Measurements from ENCODE around the gene ZBTB6.
A peak's percentile ranks its signal among the peaks of the same experiment; 100 is the strongest.
"Not testable (repeated sequence)": the region's sequence is repeated elsewhere in the genome, so short reads cannot be mapped to it uniquely, and the experiment has no call there.

ZBTB6 gene

DNA sequence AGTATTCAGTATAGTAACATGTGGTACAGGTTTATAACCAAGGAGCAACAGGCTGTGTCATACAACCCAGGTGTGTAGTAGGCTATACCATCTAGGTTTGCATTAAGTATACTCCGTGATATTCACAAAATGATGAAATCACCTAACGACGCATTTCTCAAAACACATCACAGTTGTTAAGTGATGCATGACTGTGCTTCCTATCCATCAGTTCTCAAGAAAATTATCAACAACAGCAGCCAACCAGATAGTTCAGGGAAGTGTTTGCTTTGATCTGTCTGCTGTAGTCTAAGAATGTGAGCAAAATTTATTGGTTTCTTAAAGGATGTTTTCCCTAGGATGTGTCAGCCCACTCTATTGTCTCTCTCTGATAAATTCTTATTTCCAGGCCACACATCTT is 10.8 kb upstream of the ZBTB6 start:
- no peak for DNase-seq (ENCODE audit: low read depth)

DNA sequence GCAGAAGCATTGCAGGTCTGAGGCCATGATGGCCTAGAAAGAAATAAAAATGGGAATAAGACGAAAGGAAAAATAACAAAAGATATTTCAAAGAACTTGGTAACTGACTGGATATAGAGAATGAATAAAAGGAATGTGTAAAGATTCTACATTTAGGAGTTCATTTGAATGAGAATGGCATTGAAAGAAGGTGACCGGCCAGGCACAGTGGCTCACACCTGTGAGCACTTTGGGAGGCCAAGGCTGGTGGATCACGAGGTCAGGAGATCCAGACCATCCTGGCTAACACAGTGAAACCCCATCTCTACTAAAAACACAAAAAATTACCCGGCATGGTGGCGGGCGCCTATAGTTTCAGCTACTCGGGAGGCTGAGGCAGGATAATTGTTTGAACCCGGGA is 9.6 kb upstream of the ZBTB6 start:
- DNase-seq (ENCODE audit: low read depth) = no peak

DNA sequence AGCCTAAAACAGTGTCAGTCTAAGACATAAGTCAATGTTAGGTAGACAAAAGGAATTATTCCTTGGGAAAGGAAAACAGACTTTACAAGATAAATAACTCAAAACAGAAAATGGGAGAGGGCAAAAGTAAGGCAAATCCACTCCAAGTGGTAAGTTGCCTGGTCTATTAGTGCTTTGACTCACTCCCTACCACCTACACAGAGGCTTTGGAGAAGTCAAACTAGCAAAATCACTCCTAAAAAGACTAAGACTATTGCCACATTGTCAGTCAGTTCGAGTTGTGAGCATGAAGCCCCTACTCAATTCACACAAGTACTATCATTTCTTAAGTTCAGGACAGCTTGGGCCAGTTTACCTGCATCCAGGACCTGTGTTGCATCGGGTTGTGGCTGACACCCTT is 5.2 kb upstream of the ZBTB6 start:
- DNase-seq (ENCODE audit: low read depth) = no peak

DNA sequence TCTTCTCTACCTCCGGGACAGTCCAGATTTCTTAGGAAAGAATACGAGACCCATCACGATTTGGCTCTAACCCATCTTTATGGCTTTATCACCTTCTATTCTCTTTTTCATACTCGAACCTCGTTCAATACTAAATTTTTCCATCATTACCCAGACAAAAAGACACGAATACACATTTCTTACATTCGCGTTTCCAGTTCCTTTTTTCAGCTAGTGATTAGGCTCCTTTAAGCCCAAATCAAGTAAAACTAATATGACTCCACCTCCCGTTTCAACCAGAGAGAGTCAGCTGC is 506 bp downstream of the ZBTB6 start:
- no peak for DNase-seq (ENCODE audit: low read depth)

DNA sequence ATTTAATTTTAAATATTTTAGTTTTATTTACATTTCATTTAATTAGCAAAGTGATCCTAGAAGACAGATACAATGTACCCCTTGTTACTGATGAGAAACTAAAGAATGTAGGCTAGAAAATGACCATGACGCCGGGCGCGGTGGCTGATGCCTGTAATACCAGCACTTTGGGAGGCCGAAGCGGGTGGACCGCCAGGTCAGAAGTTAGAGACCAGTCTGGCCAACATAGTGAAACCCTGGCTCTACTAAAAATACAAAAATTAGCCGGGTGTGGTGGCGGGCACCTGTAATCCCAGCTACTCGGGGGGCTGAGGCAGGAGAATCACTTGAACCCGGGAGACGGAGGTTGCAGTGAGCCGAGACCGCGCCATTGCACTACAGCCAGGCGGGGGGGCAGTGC is 7.0 kb downstream of the ZBTB6 start:
- not testable (repeated sequence) for DNase-seq (ENCODE audit: low read depth)

DNA sequence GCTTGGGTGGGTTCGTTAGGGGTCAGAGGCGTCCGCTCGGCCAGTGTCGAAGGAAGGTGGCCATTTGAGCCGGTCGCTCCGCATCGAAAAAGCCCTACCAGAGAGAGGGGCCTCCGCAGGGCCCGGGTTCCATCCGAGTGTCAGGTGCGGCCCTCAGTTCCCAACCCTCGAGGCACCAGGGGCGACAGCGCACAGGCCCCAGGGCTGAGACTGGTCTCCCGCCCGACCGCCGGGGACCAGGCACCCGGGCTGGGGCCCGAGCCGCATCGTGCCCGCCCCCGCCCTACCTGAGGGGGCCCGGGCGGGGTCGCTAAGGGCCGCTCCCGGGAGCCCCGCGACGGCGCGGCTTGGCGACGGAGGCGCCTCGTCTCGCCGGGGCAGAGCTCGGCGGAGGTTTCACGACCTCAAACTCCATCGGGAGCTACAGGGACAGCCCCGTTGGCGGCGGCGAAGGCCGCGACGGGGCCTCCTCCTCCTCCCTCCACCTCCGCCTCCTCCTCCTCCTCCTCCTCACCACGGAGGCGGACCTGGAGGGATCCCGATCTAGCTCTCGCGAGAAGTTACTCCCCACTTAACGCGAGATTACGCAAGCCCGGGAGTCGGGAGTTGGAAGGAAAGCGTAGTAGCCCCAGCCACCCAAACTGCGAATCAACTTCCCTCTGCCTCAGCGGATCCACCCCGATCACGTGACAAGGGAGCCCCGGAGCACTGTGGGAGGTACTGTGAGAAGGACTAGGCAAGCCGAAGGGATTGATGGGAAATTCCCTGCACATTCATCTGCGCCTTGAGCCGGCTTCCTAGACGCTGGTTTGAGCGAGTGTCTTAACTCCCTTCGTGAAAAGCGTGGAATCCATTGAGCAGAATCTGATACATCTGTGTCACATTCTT is 8.1 kb downstream of the ZBTB6 start, which contains the start of gene RC3H2:
Gene RC3H2 (minus strand): TSS at position 537 of the 888 bp plus-strand sequence. CDS start 7,850 bp downstream, outside the sequence.
- peak; percentile 99 for DNase-seq (ENCODE audit: low read depth)

DNA sequence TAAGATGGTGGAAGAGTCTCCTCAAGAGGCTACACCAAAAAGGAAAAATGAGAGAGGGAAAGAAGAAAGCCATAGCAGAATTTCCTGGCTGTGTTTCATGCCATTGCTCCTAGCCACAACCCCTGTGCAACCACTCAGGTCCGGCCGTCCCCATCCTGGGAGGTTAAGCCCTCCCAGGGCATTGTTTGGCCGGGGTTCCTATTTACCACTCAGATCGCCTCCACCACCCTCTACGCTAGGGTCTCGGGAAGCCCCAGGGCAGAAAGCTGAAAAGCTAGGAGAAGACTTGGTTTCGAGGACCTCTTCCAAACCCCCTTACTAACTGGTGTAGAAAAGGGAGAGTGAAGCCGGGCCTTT is 8.7 kb downstream of the ZBTB6 start:
- no peak for DNase-seq (ENCODE audit: low read depth)

DNA sequence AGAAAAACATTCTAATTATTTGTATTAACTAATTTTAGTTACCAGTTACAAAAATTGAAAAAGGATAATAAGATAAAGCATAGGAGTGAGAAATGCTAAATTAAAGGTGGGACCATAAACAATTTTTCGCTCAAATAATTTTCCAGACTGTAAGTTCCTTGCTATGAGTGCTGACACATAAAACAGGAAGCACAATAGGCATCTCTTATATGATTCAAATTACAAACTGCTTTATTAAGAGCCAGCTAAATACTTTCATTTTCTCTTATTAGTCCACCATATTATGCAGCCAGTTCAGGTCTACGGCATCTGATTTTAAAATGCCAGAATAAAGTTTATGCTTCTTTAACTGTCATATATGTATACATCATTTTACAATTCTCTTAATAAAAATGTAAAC is 12.3 kb downstream of the ZBTB6 start:
- DNase-seq (ENCODE audit: low read depth) = no peak

DNA sequence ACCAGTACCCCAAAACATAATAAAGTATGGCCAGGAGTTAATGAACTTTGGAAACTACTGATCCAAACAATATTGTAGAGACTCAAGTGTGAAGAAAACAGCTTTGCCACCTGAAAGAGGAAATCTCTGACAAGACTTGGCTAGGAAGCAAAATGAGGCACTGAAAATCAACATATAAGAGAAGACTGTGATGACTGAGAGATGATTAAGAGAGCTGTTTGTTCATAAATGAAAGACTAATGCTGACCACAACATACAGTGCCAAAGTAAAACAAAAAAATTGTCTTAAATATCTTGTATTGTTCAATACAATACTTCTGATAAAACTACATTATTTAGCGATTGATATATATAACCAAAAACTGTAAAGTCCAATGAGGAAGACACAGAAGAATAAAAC is 15.2 kb downstream of the ZBTB6 start:
- DNase-seq (ENCODE audit: low read depth) = no peak

DNA sequence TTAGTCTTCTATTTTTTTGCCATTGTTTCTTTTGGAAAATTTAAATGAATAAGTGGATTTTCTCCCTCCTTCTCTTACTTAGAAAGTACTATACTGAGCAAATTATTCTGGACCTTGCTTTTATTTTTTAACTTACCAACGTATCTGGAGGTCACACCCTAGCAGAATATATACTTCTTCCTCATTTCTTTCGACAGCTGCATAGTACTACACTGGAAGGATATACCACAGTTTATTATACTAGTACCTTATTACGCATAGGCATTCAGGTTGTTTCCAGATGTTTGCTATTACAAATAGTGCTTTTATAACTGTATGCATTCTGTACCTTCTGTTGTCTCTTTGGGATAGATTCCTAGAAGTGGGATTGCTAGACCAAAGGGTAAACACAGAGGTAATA is 24.6 kb downstream of the ZBTB6 start:
- DNase-seq (ENCODE audit: low read depth) = no peak

DNA sequence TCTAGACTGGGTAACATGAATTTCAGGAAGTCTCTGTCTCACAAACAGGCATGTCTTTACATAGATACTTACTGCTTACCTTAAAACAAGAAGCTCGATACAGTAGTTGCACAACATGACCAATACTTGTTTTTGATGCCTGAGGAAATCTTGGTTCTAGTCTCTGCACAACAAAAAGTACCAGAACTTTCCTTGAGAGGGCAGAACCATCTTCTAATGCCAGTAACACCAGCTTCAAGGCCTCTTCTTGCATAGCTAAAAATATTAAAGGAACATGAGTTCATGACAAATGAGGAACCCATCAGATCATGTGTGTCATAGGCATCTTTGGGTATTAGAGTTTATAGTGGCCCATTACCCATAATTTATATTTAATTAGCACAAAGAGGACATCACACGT is 30.0 kb downstream of the ZBTB6 start:
- no peak for DNase-seq (ENCODE audit: low read depth)

DNA sequence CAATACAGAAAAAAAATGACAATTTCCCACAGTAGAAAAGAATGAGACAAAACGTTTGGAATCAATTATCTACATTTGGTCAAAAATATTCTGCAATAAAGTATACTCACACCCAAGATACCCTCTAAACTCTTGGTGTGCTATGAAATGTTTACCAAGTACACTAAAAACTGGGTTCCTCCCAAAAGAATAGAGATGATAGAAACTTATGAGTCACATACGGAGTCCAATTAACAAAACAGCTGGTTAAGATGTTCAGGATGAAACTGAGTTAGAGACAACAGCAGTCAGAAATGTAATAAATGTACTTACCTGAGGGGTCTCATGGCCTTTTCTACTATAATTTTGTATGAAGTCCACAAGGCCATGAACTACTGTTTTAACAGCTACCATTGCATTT is 33.7 kb downstream of the ZBTB6 start:
- DNase-seq (ENCODE audit: low read depth) = no peak

DNA sequence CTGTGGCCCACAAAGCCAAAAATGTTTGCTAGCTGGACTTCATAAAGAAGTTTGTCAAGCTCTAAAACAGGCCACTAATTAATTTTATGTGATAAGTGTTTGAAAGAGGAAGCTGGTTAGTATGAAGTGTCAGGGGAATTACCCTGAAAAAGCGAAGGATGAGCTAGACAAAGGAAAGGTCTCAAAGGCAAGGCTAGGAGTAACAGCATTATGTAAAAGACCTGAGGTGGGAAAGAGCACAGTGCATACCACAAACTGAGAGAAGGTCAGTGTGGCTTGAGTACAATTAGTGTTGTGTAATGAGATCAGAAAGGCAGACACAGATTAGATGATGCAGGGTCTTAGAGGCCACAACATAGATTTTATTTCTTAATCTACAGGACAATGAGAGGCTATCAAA is 37.6 kb downstream of the ZBTB6 start:
- no peak for DNase-seq (ENCODE audit: low read depth)

DNA sequence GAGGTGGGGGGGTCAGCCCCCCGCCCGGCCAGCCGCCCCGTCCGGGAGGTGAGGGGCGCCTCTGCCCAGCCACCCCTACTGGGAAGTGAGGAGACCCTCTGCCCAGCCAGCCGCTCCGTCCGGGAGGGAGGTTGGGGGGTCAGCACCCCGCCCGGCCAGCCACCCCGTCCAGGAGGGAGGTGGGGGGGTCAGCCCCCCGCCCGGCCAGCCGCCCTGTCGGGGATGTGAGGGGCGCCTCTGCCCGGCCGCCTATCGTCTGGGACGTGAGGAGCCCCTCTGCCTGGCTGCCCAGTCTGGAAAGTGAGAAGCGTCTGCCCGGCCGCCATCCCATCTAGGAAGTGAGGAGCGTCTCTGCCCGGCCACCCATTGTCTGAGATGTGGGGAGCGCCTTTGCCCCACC is 45.8 kb downstream of the ZBTB6 start:
- not testable (repeated sequence) for DNase-seq (ENCODE audit: low read depth)

DNA sequence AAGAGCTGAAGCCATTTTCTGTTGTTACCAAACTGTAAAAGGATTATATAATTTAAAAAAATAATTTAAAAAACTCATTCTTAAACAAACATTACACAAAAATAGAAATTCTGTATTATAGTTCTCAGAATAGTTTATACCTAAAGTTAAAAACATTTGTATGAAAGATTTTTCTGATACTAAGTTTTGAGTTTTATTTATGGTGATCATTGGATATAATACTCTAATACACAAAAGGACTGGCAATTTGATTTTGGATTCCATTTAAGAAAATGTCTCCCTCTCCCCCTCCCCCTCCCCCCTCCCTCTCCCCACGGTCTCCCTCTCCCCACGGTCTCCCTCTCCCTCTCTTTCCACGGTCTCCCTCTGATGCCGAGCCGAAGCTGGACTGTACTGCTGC is 47.0 kb downstream of the ZBTB6 start:
- no peak for DNase-seq (ENCODE audit: low read depth)

DNA sequence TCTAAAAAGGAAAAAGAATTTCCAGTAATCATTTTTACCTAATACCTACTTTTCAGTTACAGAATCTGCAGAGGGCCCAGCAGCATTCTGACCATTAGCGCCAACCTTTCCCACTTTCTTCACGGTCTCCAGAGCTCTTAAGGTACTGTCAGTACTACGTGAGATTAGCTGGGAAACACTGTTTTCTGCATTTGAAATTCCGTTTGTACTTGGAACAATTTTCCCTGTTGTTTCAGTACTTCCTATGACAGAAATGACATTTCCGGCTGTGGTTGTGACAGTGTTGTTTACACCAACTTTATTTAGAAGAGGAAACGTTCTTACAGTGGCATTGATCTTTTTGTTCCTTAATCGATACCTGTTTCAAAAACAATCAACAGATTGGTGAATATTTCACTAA is 47.8 kb downstream of the ZBTB6 start:
- DNase-seq (ENCODE audit: low read depth) = no peak

DNA sequence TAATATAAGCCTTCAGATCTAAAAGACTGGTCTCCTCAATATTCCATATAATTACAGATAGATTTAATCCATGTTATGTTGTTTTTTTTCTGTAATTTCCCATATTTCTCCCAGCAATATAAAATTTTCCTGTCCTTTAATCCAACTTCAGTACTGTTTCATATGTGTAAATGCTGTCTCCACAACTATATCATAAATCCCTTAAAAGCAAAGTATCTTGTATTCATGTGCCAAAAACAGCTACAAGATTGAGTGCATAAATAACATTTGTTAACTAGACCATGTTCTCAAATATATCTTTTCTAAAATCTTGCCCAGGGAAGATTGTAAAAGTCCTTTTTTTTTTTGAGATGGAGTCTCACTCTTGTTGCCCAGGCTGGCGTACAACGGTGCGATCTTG is 49.7 kb downstream of the ZBTB6 start:
- DNase-seq (ENCODE audit: low read depth) = no peak

DNA sequence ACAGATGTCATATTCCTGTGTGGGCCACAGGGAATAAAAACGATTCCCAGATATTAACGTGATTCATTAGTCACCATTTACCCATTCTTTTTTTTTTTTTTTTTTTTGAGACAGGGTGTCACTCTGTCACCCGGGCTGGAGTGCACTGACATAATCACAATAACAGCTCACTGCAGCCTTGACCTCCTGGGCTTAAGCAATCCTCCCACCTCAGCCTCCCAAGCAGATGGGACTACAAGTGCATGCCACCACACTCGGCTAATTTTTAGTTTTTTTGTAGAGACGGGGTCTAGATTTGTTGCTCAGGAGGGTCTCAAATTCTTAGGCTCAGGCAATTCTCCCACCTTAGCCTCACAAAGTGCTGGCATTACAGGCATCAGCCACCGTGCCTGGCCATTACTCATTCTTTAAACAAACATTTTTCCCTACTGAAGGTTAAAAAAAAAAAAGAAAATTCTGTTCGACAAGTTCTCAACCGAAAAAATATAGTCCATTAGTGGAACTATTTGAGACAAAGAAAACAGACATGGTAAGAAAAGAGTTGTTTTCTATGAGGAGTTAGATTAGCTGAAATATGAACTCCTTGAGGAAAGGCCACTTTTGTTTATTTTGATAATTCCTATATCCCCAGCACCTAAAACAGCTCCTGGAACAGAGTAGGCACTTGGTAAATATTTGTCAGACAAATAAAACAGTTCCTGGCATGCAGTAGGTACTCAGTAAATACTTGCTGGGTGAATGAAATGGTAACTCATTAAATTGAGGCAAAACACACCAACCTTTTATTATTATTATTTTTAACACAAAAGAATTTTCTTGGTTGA is 52.6 kb downstream of the ZBTB6 start:
- no peak for DNase-seq (ENCODE audit: low read depth)

Measured in HS-5 (cell line).